WTC11 (cell line): Measurements from ENCODE around the gene GPR37L1. TPM values are rescaled to one million over a fixed set of nuclear protein-coding genes. Genes with fewer than 3 reads are reported as not detected.

Source experiments
- ATAC-seq: fragments of 200-7000 bp; cut with Tn5 transposase; 2 replicates; pipeline ENCODE4 v1.10.0; 2021; ENCODE audit warnings: mild to moderate bottlenecking, moderate library complexity
- CTCF ChIA-PET: fragments of 300-600 bp; sonication (Branson Sonifier 250); formaldehyde crosslinking; loops from one replicate; lab custom pipeline; 2021; ENCODE audit warnings: antibody characterized with exemption; lab: Charles Lee
- POLR2A ChIA-PET: fragments of 350-600 bp; sonication (Branson Sonifier 250); formaldehyde crosslinking; loops from one replicate; lab custom pipeline; 2021; ENCODE audit warnings: antibody characterized with exemption; lab: Charles Lee
- DNase-seq: peaks from one replicate; pipeline ENCODE4 v3.0.0; 2021; ENCODE audit warnings: low spot score
- H3K27ac Mint-ChIP-seq: 2 replicates; pipeline ENCODE4 v1.8.0; 2021; ENCODE audit warnings: mixed read lengths
- H3K27me3 Mint-ChIP-seq: 2 replicates; pipeline ENCODE4 v1.8.0; 2021; ENCODE audit warnings: low read depth, mild to moderate bottlenecking, moderate library complexity, mixed read lengths
- H3K36me3 Mint-ChIP-seq: 2 replicates; pipeline ENCODE4 v1.8.0; 2021; ENCODE audit warnings: mixed read lengths
- H3K4me1 Mint-ChIP-seq: 2 replicates; pipeline ENCODE4 v1.8.0; 2022; ENCODE audit warnings: mixed read lengths
- H3K4me3 Mint-ChIP-seq: 2 replicates; pipeline ENCODE4 v1.8.0; 2021; ENCODE audit warnings: mild to moderate bottlenecking, moderate library complexity, mixed read lengths
- H3K9me3 Mint-ChIP-seq: 2 replicates; pipeline ENCODE4 v1.8.0; 2021; ENCODE audit warnings: mixed read lengths
- ERG ChIP-seq: fragments of 250-450 bp; sonication (Bioruptor Pico); IDR thresholded peaks from 2 replicates; pipeline ENCODE4 v1.8.0; 2021; ENCODE audit warnings: mild to moderate bottlenecking
- ETV6 ChIP-seq: sonication (generic); formaldehyde crosslinking; IDR thresholded peaks from 2 replicates; pipeline ENCODE4 v1.8.1; 2022; ENCODE audit warnings: mild to moderate bottlenecking, missing genetic modification reagents
- KAT7 ChIP-seq: sonication (generic); formaldehyde crosslinking; IDR thresholded peaks from 2 replicates; pipeline ENCODE4 v1.8.1; 2023; ENCODE audit warnings: missing genetic modification reagents, mild to moderate bottlenecking, borderline replicate concordance
- NFATC4 ChIP-seq: fragments of 250-450 bp; sonication (Bioruptor Pico); IDR thresholded peaks from 2 replicates; pipeline ENCODE4 v1.9.0; 2021; ENCODE audit warnings: mild to moderate bottlenecking
- PRDM15 ChIP-seq: sonication (generic); formaldehyde crosslinking; IDR thresholded peaks from 2 replicates; pipeline ENCODE4 v1.8.0; 2022; ENCODE audit warnings: missing genetic modification reagents
- TEAD1 ChIP-seq: sonication (generic); formaldehyde crosslinking; IDR thresholded peaks from 2 replicates; pipeline ENCODE4 v1.8.0; 2022; ENCODE audit warnings: mild to moderate bottlenecking, missing genetic modification reagents
- ZMAT4 ChIP-seq: fragments of 250-450 bp; sonication (Bioruptor Pico); IDR thresholded peaks from 2 replicates; pipeline ENCODE4 v1.9.0; 2021; ENCODE audit warnings: mild to moderate bottlenecking
- ZNF138 ChIP-seq: sonication (generic); formaldehyde crosslinking; conservative IDR thresholded peaks from 2 replicates; pipeline ENCODE4 v1.8.1; 2022; ENCODE audit warnings: mild to moderate bottlenecking, moderate library complexity, missing genetic modification reagents
- ZNF219 ChIP-seq: sonication (generic); formaldehyde crosslinking; IDR thresholded peaks from 2 replicates; pipeline ENCODE4 v1.8.0; 2023; ENCODE audit warnings: missing genetic modification reagents, mild to moderate bottlenecking, borderline replicate concordance
- ZNF416 ChIP-seq: fragments of 250-450 bp; sonication (Bioruptor Pico); IDR thresholded peaks from 2 replicates; pipeline ENCODE4 v1.9.0; 2021; ENCODE audit warnings: mild to moderate bottlenecking, inconsistent platforms
- total RNA-seq: library from RNA; stranded (reverse); gene quantifications from 3 replicates; pipeline ENCODE4 v1.2.3, GENCODE V29; 2021
- TF ChIP-seq, protein P1 (sequence below): sonication (generic); formaldehyde crosslinking; IDR thresholded peaks from 2 replicates; pipeline ENCODE4 v1.8.1; 2023; ENCODE audit warnings: mild to moderate bottlenecking, missing genetic modification reagents, borderline replicate concordance
- TF ChIP-seq, protein P2 (sequence below): sonication (generic); formaldehyde crosslinking; IDR thresholded peaks from 2 replicates; pipeline ENCODE4 v1.8.1; 2023; ENCODE audit warnings: mild to moderate bottlenecking, missing genetic modification reagents, moderate library complexity
- TF ChIP-seq, protein P3 (sequence below): sonication (generic); formaldehyde crosslinking; IDR thresholded peaks from 2 replicates; pipeline ENCODE4 v1.8.0; 2022; ENCODE audit warnings: mild to moderate bottlenecking, missing genetic modification reagents
- TF ChIP-seq, protein P4 (sequence below): sonication (generic); formaldehyde crosslinking; IDR thresholded peaks from 2 replicates; pipeline ENCODE4 v1.8.0; 2022; ENCODE audit warnings: mild to moderate bottlenecking, missing genetic modification reagents

Gene GPR37L1
- total RNA-seq, 1 experiment from 2014 or later: 0.07 TPM

- TF ChIP-seq, protein P1, sequence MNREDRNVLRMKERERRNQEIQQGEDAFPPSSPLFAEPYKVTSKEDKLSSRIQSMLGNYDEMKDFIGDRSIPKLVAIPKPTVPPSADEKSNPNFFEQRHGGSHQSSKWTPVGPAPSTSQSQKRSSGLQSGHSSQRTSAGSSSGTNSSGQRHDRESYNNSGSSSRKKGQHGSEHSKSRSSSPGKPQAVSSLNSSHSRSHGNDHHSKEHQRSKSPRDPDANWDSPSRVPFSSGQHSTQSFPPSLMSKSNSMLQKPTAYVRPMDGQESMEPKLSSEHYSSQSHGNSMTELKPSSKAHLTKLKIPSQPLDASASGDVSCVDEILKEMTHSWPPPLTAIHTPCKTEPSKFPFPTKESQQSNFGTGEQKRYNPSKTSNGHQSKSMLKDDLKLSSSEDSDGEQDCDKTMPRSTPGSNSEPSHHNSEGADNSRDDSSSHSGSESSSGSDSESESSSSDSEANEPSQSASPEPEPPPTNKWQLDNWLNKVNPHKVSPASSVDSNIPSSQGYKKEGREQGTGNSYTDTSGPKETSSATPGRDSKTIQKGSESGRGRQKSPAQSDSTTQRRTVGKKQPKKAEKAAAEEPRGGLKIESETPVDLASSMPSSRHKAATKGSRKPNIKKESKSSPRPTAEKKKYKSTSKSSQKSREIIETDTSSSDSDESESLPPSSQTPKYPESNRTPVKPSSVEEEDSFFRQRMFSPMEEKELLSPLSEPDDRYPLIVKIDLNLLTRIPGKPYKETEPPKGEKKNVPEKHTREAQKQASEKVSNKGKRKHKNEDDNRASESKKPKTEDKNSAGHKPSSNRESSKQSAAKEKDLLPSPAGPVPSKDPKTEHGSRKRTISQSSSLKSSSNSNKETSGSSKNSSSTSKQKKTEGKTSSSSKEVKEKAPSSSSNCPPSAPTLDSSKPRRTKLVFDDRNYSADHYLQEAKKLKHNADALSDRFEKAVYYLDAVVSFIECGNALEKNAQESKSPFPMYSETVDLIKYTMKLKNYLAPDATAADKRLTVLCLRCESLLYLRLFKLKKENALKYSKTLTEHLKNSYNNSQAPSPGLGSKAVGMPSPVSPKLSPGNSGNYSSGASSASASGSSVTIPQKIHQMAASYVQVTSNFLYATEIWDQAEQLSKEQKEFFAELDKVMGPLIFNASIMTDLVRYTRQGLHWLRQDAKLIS (CRISPR knock-in tag): no peak
- TF ChIP-seq, protein P2, sequence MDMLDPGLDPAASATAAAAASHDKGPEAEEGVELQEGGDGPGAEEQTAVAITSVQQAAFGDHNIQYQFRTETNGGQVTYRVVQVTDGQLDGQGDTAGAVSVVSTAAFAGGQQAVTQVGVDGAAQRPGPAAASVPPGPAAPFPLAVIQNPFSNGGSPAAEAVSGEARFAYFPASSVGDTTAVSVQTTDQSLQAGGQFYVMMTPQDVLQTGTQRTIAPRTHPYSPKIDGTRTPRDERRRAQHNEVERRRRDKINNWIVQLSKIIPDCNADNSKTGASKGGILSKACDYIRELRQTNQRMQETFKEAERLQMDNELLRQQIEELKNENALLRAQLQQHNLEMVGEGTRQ (CRISPR knock-in tag): no peak
- no peak for TF ChIP-seq KAT7
- no peak for TF ChIP-seq ERG (CRISPR knock-in tag)
- TF ChIP-seq ZMAT4 (CRISPR knock-in tag): no peak
- TF ChIP-seq ZNF416 (CRISPR knock-in tag): no peak
- no peak for TF ChIP-seq ETV6 (CRISPR knock-in tag)
- TF ChIP-seq, protein P3, sequence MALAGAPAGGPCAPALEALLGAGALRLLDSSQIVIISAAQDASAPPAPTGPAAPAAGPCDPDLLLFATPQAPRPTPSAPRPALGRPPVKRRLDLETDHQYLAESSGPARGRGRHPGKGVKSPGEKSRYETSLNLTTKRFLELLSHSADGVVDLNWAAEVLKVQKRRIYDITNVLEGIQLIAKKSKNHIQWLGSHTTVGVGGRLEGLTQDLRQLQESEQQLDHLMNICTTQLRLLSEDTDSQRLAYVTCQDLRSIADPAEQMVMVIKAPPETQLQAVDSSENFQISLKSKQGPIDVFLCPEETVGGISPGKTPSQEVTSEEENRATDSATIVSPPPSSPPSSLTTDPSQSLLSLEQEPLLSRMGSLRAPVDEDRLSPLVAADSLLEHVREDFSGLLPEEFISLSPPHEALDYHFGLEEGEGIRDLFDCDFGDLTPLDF (CRISPR knock-in tag): no peak
- no peak for TF ChIP-seq TEAD1
- TF ChIP-seq ZNF219 (CRISPR knock-in tag): no peak
- TF ChIP-seq NFATC4: no peak
- no peak for TF ChIP-seq PRDM15
These were observed 35.2 kb downstream of the GPR37L1 start (continued) for GRCh38 chr1:202157945-202158344.

DNA sequence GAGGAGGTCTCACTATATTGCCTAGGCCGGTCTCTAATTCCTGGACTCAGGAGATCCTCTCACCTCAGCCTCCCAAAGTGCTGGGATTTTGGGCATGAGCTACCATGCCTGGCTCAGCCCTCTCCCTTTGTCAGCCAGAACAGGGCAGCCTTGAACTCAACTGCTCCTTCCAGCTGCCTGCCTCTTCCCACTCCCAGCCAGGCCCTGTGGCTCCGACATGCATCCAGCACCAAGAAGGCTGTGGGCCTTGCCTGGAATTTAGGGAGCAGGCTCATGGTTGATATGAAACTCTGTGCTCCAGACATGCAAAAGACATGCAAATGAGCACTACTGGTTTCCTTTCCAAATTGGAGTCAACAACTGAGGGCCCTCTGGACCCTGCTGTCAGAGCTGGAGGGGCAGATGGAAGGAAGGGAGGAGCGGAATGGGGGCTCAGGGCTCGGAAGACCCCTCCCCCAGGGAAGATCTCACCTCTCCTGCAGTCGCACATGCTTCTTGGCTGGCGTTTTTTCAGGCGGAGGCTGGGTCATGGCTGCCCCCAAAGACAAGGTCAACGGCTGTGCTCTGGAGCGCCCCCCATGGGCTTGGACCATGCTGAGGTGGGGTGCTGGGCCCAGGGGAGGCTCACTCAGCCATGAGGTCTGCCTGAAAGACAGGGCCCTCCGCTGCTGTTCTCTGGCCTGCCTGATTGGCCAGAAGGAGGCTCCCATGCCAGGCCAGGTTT lies 36.3 kb downstream of the GPR37L1 start:
- ChIA-PET POLR2A (no interaction called here), CTCF (interaction anchor here (1.2 to 1.7 kb wide), 2 partner anchors 23 to 34 kb away, joined by 3 read pairs; no protein-coding TSS in a partner anchor)
- TF ChIP-seq, protein P4, sequence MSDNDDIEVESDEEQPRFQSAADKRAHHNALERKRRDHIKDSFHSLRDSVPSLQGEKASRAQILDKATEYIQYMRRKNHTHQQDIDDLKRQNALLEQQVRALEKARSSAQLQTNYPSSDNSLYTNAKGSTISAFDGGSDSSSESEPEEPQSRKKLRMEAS (CRISPR knock-in tag): 0 out of 2 replicates have a peak, but pooled peaks have one; percentile 7
- TF ChIP-seq ZNF138: no peak
- ATAC-seq (no peak), DNase-seq (no peak)
- Mint-ChIP-seq H3K4me3 (no peak overlapping the region), H3K4me1 (peaks cover 46% of the 10 kb centered on the region), H3K36me3 (no peaks in the 10 kb centered on the region), H3K27me3 (no peaks in the 10 kb centered on the region; the same call in 1 of the 2 replicates), H3K9me3 (no peaks in the 10 kb centered on the region), H3K27ac (peak overlapping the region; percentile 14; the same call in 1 of the 2 replicates)
